HepG2 (cell line): ENCODE results near the gene ARPC1A. TPM values are rescaled to one million over a fixed set of nuclear protein-coding genes. Genes with fewer than 3 reads are reported as not detected.

Experiments
- AFF4 ChIP-seq: sonication (generic); formaldehyde crosslinking; IDR thresholded peaks from 2 replicates; pipeline ENCODE4 v1.4.0; 2020; ENCODE audit warnings: missing genetic modification reagents
- GABPA ChIP-seq, 2 experiments: IDR thresholded peaks; 2 replicates each; pipeline ENCODE4 v1.6.1; 2011 to 2016; ENCODE audit warnings: low read depth in 2 of 2, low read length in 1 of 2, missing biosample characterization in 1 of 2, missing genetic modification characterization in 1 of 2
- KDM4B ChIP-seq: sonication (generic); formaldehyde crosslinking; IDR thresholded peaks from 2 replicates; pipeline ENCODE4 v1.4.0; 2020; ENCODE audit warnings: missing genetic modification reagents
- MAFG ChIP-seq: sonication (generic); formaldehyde crosslinking; IDR thresholded peaks from 2 replicates; pipeline ENCODE4 v1.5.1; 2020; ENCODE audit warnings: mild to moderate bottlenecking, missing genetic modification reagents
- PCBP2 ChIP-seq: fragments of 200-400 bp; formaldehyde crosslinking; optimal IDR thresholded peaks from 2 replicates; pipeline ENCODE3; 2018; ENCODE audit warnings: low read length, low read depth; ENCODE audit not compliant: poor library complexity, severe bottlenecking
- SKIL ChIP-seq: sonication (generic); formaldehyde crosslinking; IDR thresholded peaks from 2 replicates; pipeline ENCODE4 v1.8.0; 2022; ENCODE audit warnings: missing genetic modification reagents, mild to moderate bottlenecking, moderate library complexity, borderline replicate concordance
- ZBED4 ChIP-seq: sonication (generic); formaldehyde crosslinking; IDR thresholded peaks from 2 replicates; pipeline ENCODE4 v1.4.0; 2020; ENCODE audit warnings: missing genetic modification reagents, borderline replicate concordance
- ZNF10 ChIP-seq: sonication (generic); formaldehyde crosslinking; IDR thresholded peaks from 2 replicates; pipeline ENCODE4 v1.4.0; 2020; ENCODE audit warnings: mild to moderate bottlenecking, low read depth, missing genetic modification reagents, borderline replicate concordance
- ZNF263 ChIP-seq: sonication (generic); formaldehyde crosslinking; IDR thresholded peaks from 2 replicates; pipeline ENCODE4 v1.4.0; 2020; ENCODE audit warnings: missing genetic modification reagents
- ZNF296 ChIP-seq: sonication (generic); formaldehyde crosslinking; conservative IDR thresholded peaks from 2 replicates; pipeline ENCODE4 v1.5.0; 2020; ENCODE audit warnings: mild to moderate bottlenecking, missing genetic modification reagents
- ZNF431 ChIP-seq: sonication (generic); formaldehyde crosslinking; IDR thresholded peaks from 2 replicates; pipeline ENCODE4 v1.9.0; 2022; ENCODE audit warnings: missing genetic modification reagents, low read depth, mild to moderate bottlenecking, borderline replicate concordance
- ZNF747 ChIP-seq: sonication (generic); formaldehyde crosslinking; IDR thresholded peaks from 2 replicates; pipeline ENCODE4 v1.8.1; 2023; ENCODE audit warnings: missing genetic modification reagents, mild to moderate bottlenecking, borderline replicate concordance
- ZUFSP ChIP-seq: sonication (generic); formaldehyde crosslinking; IDR thresholded peaks from 2 replicates; pipeline ENCODE4 v1.9.0; 2021; ENCODE audit warnings: missing genetic modification reagents, mild to moderate bottlenecking, borderline replicate concordance
- polyA plus RNA-seq, 8 experiments: library from polyadenylated mRNA; depleted of rRNA in 3 of 8; stranded (reverse) in 7 of 8; unstranded in 1 of 8; fragments of >200 nt; fragmentation: Illumina TruSeq in 4 of 8; extraction: Trizol in 4 of 8; gene quantifications; 2 replicates each; pipeline versions ENCODE4 v1.2.1 to v1.2.3, GENCODE V29; 2011 to 2016; ENCODE audit warnings: low read depth in 4 of 8, missing spikeins in 1 of 8, mixed read lengths in 1 of 8; ENCODE audit not compliant: insufficient read depth in 1 of 8
- total RNA-seq, 5 experiments: library from RNA; depleted of rRNA; stranded (reverse); fragments of >200 nt; fragmentation: Illumina TruSeq; extraction: Trizol; gene quantifications; 2 replicates each; pipeline ENCODE4 v1.2.3, GENCODE V29; 2016; ENCODE audit warnings: low read depth in 1 of 5
- TF ChIP-seq, protein P1 (sequence below): sonication (generic); formaldehyde crosslinking; IDR thresholded peaks from 2 replicates; pipeline ENCODE4 v1.4.0; 2020; ENCODE audit warnings: mild to moderate bottlenecking, missing genetic modification reagents

Gene ARPC1A
- total and polyA plus RNA-seq, 2 of the 13 experiments (the other 11 are each of a cell fraction or from before 2014, with no cell fraction given), result 44.3 to 88.5 TPM

DNA sequence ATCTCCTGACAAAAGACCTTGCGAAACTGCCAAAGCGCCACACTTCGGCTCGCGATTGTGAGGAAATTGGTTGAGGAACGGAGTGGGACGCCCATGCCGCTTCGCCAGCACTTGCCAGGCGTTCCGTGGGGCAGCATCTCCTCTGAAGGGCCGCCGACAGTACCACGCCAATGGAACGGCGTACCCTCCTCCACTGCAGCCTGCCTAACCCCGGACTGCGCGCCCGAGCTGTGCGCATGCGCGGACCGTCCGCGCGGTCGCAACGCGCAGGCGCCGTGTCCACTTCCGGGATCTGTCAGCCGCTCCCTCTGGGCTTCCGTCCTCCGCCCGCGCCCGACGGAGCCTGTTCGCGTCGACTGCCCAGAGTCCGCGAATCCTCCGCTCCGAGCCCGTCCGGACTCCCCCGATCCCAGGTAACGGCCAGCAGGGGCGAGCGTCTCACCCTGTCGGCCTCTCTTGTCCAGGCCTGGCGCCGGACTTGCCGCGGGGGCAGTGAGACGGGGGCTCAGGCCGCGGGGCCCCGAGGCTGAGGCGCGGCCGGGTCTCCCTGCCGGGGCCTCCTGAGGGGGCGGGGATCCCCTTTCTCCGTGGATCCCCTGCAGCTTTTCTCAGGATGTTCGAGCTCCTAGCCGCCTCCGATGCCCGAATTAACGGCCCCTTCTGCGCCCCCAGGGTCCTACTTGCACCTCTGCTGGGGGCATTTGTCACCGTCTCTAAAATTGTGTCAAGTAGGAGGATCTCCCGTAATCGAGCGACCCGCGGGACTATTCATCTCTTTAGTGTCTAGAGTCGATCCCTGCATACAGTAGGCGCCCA lies at the start of gene ARPC1A (continued):
- TF ChIP-seq AFF4 (CRISPR knock-in tag) (peak; percentile 40; the same call in 1 of the 2 replicates), ZNF747 (CRISPR knock-in tag) (0 out of 2 replicates have a peak, but pooled peaks have one; percentile 81), ZNF263 (CRISPR knock-in tag) (peak; percentile 65), MAFG (CRISPR knock-in tag) (no peak), ZNF296 (CRISPR knock-in tag) (no peak), ZBED4 (CRISPR knock-in tag) (peak; percentile 64), ZNF431 (CRISPR knock-in tag) (no peak), PCBP2 (no peak), KDM4B (CRISPR knock-in tag) (no peak), SKIL (CRISPR knock-in tag) (no peak), ZNF10 (CRISPR knock-in tag) (no peak), GABPA (IDR thresholded peaks at IDR 0.05; ENCODE audit: low read depth, low read length) (peak; percentile 74), GABPA (CRISPR knock-in tag; IDR thresholded peaks at IDR 0.05; ENCODE audit: low read depth) (peak; percentile 83), ZUFSP (CRISPR knock-in tag) (no peak)
- TF ChIP-seq, protein P1, sequence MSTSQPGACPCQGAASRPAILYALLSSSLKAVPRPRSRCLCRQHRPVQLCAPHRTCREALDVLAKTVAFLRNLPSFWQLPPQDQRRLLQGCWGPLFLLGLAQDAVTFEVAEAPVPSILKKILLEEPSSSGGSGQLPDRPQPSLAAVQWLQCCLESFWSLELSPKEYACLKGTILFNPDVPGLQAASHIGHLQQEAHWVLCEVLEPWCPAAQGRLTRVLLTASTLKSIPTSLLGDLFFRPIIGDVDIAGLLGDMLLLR (CRISPR knock-in tag), result peak; percentile 87; the same call in 1 of the 2 replicates
